Keratinocyte (primary cell): ENCODE measurements around the gene HCN2. TPM values are rescaled to one million over a fixed set of nuclear protein-coding genes. Genes with fewer than 3 reads are reported as not detected.

Source experiments
- DNase-seq: peaks from one replicate; pipeline ENCODE4 v3.0.0-alpha.2; 2011; ENCODE audit warnings: low read depth, missing footprints, low spot score
- FAIRE-seq: peaks from 2 replicates; lab custom pipeline; 2011; peaks lifted over from hg19 to GRCh38; lab: Jason Lieb, UNC
- H2AFZ ChIP-seq: 2 replicates; pipeline ENCODE4 v1.6.0; 2012; ENCODE audit warnings: low read length, control low read depth, inconsistent platforms; ENCODE audit not compliant: control insufficient read depth
- H3K27ac ChIP-seq: 2 replicates; pipeline ENCODE4 v1.5.1; 2011; ENCODE audit warnings: low read length; ENCODE audit not compliant: control insufficient read depth, insufficient read depth
- H3K27me3 ChIP-seq: 3 replicates; pipeline ENCODE4 v1.6.0; 2011; ENCODE audit warnings: low read length; ENCODE audit not compliant: control insufficient read depth, insufficient read depth; ENCODE audit errors: extremely low read depth
- H3K36me3 ChIP-seq, 2 experiments: 2 replicates in 1 of 2; 3 replicates in 1 of 2; pipeline ENCODE4 v1.5.1; 2011; ENCODE audit warnings: low read length in 2 of 2, mild to moderate bottlenecking in 1 of 2; ENCODE audit not compliant: control insufficient read depth in 2 of 2, insufficient read depth in 2 of 2; ENCODE audit errors: extremely low read depth in 1 of 2
- H3K4me1 ChIP-seq: 3 replicates; pipeline ENCODE4 v1.5.1; 2011; ENCODE audit warnings: low read length; ENCODE audit not compliant: control insufficient read depth, insufficient read depth; ENCODE audit errors: extremely low read depth
- H3K4me2 ChIP-seq: 3 replicates; pipeline ENCODE4 v1.6.0; 2011; ENCODE audit warnings: low read depth, low read length; ENCODE audit not compliant: control insufficient read depth, insufficient read depth; ENCODE audit errors: extremely low read depth
- H3K4me3 ChIP-seq, 3 experiments: fragments of 200-600 bp in 1 of 3; sonication (generic) in 1 of 3; 2 replicates in 2 of 3; 3 replicates in 1 of 3; pipeline ENCODE4 v1.5.1; 2011 to 2016; ENCODE audit warnings: low read length in 3 of 3, mild to moderate bottlenecking in 3 of 3, control low read depth in 2 of 3, inconsistent platforms in 1 of 3, low read depth in 1 of 3, mixed read lengths in 1 of 3, mixed run types in 1 of 3, moderate library complexity in 1 of 3; ENCODE audit not compliant: control insufficient read depth in 2 of 3, insufficient read depth in 2 of 3; ENCODE audit errors: extremely low read depth in 1 of 3
- H3K79me2 ChIP-seq: 2 replicates; pipeline ENCODE4 v1.6.0; 2012; ENCODE audit warnings: low read length; ENCODE audit not compliant: control insufficient read depth, insufficient read depth
- H3K9ac ChIP-seq: 3 replicates; pipeline ENCODE4 v1.6.0; 2011; ENCODE audit warnings: low read length; ENCODE audit not compliant: control insufficient read depth, insufficient read depth; ENCODE audit errors: extremely low read depth
- H3K9me1 ChIP-seq: 3 replicates; pipeline ENCODE4 v1.6.0; 2011; ENCODE audit warnings: low read length; ENCODE audit not compliant: control insufficient read depth, insufficient read depth; ENCODE audit errors: extremely low read depth
- H3K9me3 ChIP-seq: 2 replicates; pipeline ENCODE4 v1.5.1; 2012; ENCODE audit warnings: low read depth, low read length; ENCODE audit not compliant: control insufficient read depth
- H4K20me1 ChIP-seq: 3 replicates; pipeline ENCODE4 v1.6.0; 2011; ENCODE audit warnings: low read length; ENCODE audit not compliant: control insufficient read depth, insufficient read depth; ENCODE audit errors: extremely low read depth
- CTCF ChIP-seq, 3 experiments: IDR thresholded peaks in 1 of 3; conservative IDR thresholded peaks in 1 of 3; optimal IDR thresholded peaks in 1 of 3; 2 replicates in 2 of 3; 3 replicates in 1 of 3; pipeline versions ENCODE3 to v1.5.1; 2011; ENCODE audit warnings: low read length in 3 of 3, mild to moderate bottlenecking in 3 of 3, moderate library complexity in 2 of 3, control low read depth in 1 of 3, inconsistent platforms in 1 of 3; ENCODE audit not compliant: insufficient read depth in 2 of 3; ENCODE audit errors: extremely low read depth in 1 of 3
- EZH2 ChIP-seq: IDR thresholded peaks from one replicate; pipeline ENCODE4 v1.6.1; 2012; ENCODE audit warnings: inconsistent platforms, mild to moderate bottlenecking, low read length, moderate library complexity
- dilution Hi-C: fragments of 300-500 bp; cut with MboI; formaldehyde crosslinking; loops from one replicate; pipeline ENCODE4 v1.7.0; 2020; ENCODE audit warnings: low sequenced_read_pairs; ENCODE audit not compliant: extremely low pct_ligation_motif_present
- polyA plus RNA-seq, 5 experiments: library from polyadenylated mRNA; depleted of rRNA in 3 of 5; stranded (reverse) in 3 of 5; stranded (forward) in 1 of 5; unstranded in 1 of 5; fragments of >200 nt; gene quantifications; 1 replicate in 1 of 5; 2 replicates in 3 of 5; 3 replicates in 1 of 5; pipeline versions ENCODE4 v1.2.1 to v1.2.3, GENCODE V29; 2011 to 2012; ENCODE audit warnings: missing spikeins in 2 of 5, low read depth in 1 of 5, low replicate concordance in 1 of 5

HCN2 gene
- polyA plus RNA-seq, 1 donor (not counting 4 experiments of a cell fraction or from before 2014, with no cell fraction given): 0.13 TPM

GRCh38 chr19:639253-640160, 49.8 kb downstream of the HCN2 start, which contains the start of gene FGF22:
FGF22 (plus strand) TSS chr19:639879; CDS start chr19:639926, 47 bp downstream.
- dilution Hi-C loops: no loop called here

GRCh38 chr19:640161-640558, 50.5 kb downstream of the HCN2 start:
- Histone ChIP-seq H3K27me3 (no peaks in the 10 kb centered on the region), H3K36me3 (peaks cover 0 to 6% of the 10 kb centered on the region in 2 experiments), H3K9me1 (no peaks in the 10 kb centered on the region), H3K9me3 (no peaks in the 10 kb centered on the region), H4K20me1 (no peaks in the 10 kb centered on the region), H3K4me1 (peaks cover 4% of the 10 kb centered on the region), H3K27ac (no peak overlapping the region), H3K79me2 (no peaks in the 10 kb centered on the region), H3K4me3 (peak overlapping the region in 1 of 3 experiments; percentile 40), H2AFZ (no peak overlapping the region), H3K9ac (no peak overlapping the region), H3K4me2 (peak overlapping the region; percentile 45)
- dilution Hi-C loops: no loop called here
- no peak for TF ChIP-seq EZH2
- no peak for TF ChIP-seq CTCF (optimal IDR thresholded peaks at IDR 0.05 in 1 of 3, IDR thresholded peaks at IDR 0.05 in 1 of 3, conservative IDR thresholded peaks at IDR 0.05 in 1 of 3; ENCODE audit: extremely low read depth in 1 of 3, insufficient read depth in 2 of 3, low read length in 3 of 3)
- FAIRE-seq: no peak
- no peak for DNase-seq

More at GRCh38 chr19:639253-640160, 49.8 kb downstream of the HCN2 start, which contains the start of gene FGF22:
- DNase-seq: no peak
- no peaks in the 10 kb centered on the region for H3K27me3 ChIP-seq
- no peaks in the 10 kb centered on the region for H3K9me3 ChIP-seq
- peak within 1 kb of the TSS; percentile 40 to 68 (median 51) for H3K4me3 ChIP-seq
- TF ChIP-seq EZH2: no peak
- no peak for TF ChIP-seq CTCF (optimal IDR thresholded peaks at IDR 0.05 in 1 of 3, IDR thresholded peaks at IDR 0.05 in 1 of 3, conservative IDR thresholded peaks at IDR 0.05 in 1 of 3; ENCODE audit: extremely low read depth in 1 of 3, insufficient read depth in 2 of 3, low read length in 3 of 3)
- no peak within 1 kb of the TSS for H3K27ac ChIP-seq
- peak within 1 kb of the TSS; percentile 56 for H2AFZ ChIP-seq
- no peaks in the 10 kb centered on the region for H4K20me1 ChIP-seq
- no peaks in the 10 kb centered on the region for H3K9me1 ChIP-seq
- H3K4me2 ChIP-seq: peak within 1 kb of the TSS; percentile 78
- peaks cover 0 to 4% of the 10 kb centered on the region in 2 experiments for H3K36me3 ChIP-seq
- peak within 1 kb of the TSS; percentile 41 for H3K9ac ChIP-seq
- no peaks in the 10 kb centered on the region for H3K79me2 ChIP-seq
- FAIRE-seq: no peak
- peaks cover 4% of the 10 kb centered on the region for H3K4me1 ChIP-seq
